Measurements from ENCODE around the gene STIP1.

STIP1 gene

DNA sequence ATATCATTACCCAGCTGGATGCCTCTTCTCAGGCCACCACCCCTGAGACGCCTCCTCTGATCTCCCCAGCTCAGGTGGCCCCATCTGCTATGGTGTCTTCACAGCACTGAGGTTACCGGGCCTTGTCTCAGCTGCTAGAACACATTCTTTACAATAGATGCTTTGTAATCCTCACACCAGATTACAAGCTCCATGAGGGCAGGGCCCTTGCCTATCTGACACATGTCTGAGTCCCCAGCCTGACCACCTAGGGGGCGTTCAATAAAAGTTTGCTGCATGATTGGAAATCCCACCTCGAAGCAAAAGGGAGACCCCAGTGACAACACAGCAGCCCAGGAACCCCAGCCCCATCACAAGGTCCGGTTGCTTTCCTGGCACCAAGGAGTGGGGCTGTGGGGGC is 22.0 kb upstream of the STIP1 start:
- 92% methylated on average over 5 of the region's 5 CpGs for WGBS
- Histone ChIP-seq H3K9me3 (ENCODE audit: insufficient read depth, low read depth, low read length) (no peaks in the 10 kb centered on the region), H3K27ac (ENCODE audit: low read depth, low read length) (no peak overlapping the region), H3K4me3 (ENCODE audit: low read length) (no peak overlapping the region), H3K36me3 (ENCODE audit: insufficient read depth, low read length) (peaks cover 4% of the 10 kb centered on the region; the same call in 1 of the 2 replicates), H3K9ac (ENCODE audit: low read depth, low read length) (no peak overlapping the region), H3K27me3 (ENCODE audit: insufficient read depth, low read length) (no peaks in the 10 kb centered on the region), H3K4me1 (ENCODE audit: insufficient read depth, low read length) (peaks cover 6% of the 10 kb centered on the region; the same call in 1 of the 2 replicates)

DNA sequence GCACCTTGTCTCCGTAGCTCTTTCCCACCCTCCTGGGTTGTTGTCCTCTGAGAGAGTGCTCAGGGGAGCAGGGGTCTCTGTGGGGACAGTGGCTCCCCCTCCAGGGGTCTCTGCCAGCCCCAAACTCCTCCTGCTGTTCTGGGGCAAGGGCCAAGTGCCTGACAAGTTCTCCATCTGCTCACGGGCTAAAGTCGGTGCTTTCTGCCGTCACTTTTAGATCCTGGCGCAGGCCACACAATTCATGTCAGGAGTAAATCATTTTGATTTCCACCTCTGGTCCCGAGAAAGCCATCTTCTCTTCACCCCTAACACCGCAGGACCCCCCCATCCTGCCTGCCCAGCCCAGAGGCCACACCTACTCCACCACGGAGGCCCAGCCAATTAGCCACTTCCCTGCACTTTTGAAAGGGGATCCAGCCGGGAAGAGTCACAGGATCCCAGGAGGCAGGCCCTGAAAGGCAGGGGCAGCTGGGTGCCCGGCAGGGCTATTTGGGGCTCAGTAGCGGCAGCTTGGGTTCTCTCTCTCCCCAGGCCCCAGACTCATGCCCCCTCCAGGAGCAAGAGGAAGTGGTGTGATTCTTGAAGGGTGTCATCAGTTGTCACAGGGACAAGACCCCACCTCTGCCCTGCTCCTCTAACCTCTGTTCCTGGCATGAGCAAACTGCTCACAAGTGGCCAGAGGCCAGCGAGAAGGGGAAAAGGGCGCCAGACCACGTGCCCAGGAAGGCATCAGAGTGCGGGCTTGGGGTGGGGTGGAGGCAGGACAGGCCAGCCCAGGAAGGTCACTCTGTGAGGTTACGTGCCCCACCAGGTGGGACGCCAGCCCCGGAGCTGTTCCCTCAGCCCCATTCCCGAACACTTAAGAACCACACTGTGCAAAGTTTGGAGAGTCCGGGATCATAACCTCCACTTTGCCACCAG is 21.3 kb upstream of the STIP1 start:
- Histone ChIP-seq H3K4me1 (ENCODE audit: insufficient read depth, low read length) (peaks cover 6% of the 10 kb centered on the region; the same call in 1 of the 2 replicates), H3K36me3 (ENCODE audit: insufficient read depth, low read length) (peaks cover 4% of the 10 kb centered on the region; the same call in 1 of the 2 replicates), H3K9me3 (ENCODE audit: insufficient read depth, low read depth, low read length) (no peaks in the 10 kb centered on the region), H3K4me3 (ENCODE audit: low read length) (peak overlapping the region; percentile 20), H3K27ac (ENCODE audit: low read depth, low read length) (no peak overlapping the region), H3K9ac (ENCODE audit: low read depth, low read length) (no peak overlapping the region), H3K27me3 (ENCODE audit: insufficient read depth, low read length) (no peaks in the 10 kb centered on the region)
- 65% methylated on average over 20 of the region's 20 CpGs for WGBS

DNA sequence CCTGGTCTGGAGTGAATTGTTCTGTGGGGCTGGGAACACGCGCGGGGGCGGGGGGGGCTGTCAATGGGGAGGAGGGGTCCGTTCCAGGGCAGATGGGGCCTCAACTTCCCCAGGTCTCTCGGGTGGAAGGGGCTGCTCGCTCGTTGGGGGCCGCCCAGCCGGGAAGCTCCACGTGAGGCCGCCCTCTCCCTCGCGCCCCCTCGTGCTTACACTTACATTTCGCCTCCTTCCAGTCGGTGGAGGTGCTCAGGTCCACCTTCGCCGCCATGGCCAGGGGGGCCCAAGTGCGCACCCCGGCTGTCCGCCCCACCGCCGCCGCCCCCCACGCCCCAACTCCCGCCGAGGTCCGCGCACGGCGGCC is 20.5 kb upstream of the STIP1 start:
- H3K9me3 ChIP-seq (ENCODE audit: insufficient read depth, low read depth, low read length), result no peaks in the 10 kb centered on the region
- no peaks in the 10 kb centered on the region for H3K27me3 ChIP-seq (ENCODE audit: insufficient read depth, low read length)
- peaks cover 4% of the 10 kb centered on the region; the same call in 1 of the 2 replicates for H3K36me3 ChIP-seq (ENCODE audit: insufficient read depth, low read length)
- H3K4me1 ChIP-seq (ENCODE audit: insufficient read depth, low read length), result peaks cover 6% of the 10 kb centered on the region; the same call in 1 of the 2 replicates
- no peak overlapping the region for H3K27ac ChIP-seq (ENCODE audit: low read depth, low read length)
- peak overlapping the region; percentile 73 for H3K4me3 ChIP-seq (ENCODE audit: low read length)
- peak overlapping the region; percentile 79; the same call in 1 of the 2 replicates for H3K9ac ChIP-seq (ENCODE audit: low read depth, low read length)
- 5% methylated on average over 32 of the region's 32 CpGs for WGBS

DNA sequence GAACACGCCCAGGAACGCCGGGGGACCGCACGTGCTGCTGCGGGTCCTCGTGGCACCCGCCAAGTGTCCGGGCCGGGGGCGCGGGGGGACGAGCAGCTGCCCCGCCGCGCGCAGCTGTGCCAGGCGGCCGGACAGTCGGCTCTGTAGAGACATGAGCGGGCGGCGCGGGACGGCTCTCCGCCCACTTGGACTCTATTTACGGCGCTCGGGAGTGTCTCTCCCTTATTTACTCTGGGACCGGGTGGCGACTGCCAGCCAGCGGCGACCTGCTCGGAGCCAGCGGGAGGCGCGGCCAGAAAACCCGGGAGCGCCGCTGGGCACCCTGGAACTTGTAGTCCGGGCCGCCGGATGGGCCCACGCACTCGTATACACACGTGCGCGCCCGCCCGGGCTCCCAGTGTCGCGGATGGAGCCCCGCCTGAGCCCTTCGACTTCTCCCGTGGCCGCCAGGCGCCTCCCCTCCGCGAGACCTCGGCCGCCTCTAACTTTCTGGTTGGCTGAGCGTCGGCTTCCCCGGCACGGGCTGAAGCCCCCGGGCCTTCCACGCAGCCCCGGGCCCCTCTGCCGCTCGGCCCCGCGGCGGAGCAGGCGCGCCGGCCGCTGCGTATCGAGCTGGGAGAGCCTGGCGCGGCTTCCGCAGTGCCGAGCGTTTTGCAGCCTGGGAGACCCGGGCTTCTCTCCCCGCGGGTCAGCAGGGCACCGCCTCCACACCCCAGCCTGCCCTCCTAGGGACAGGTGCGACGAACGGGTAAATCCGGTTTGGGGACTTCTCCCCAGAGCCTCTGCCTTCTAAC is 19.9 kb upstream of the STIP1 start, which contains the start of gene MACROD1:
Gene MACROD1, minus strand, starts transcription at position 272 of the 794 bp plus-strand sequence. Its CDS starts 119 bp downstream, at position 153.
- WGBS, result under 1% methylated on average over 92 of the region's 92 CpGs
- Histone ChIP-seq H3K36me3 (ENCODE audit: insufficient read depth, low read length) (peaks cover 4% of the 10 kb centered on the region; the same call in 1 of the 2 replicates), H3K4me3 (ENCODE audit: low read length) (peak within 1 kb of the TSS; percentile 73), H3K9me3 (ENCODE audit: insufficient read depth, low read depth, low read length) (no peaks in the 10 kb centered on the region), H3K27me3 (ENCODE audit: insufficient read depth, low read length) (no peaks in the 10 kb centered on the region), H3K4me1 (ENCODE audit: insufficient read depth, low read length) (peaks cover 6% of the 10 kb centered on the region; the same call in 1 of the 2 replicates), H3K27ac (ENCODE audit: low read depth, low read length) (peak within 1 kb of the TSS; percentile 16; the same call in 1 of the 2 replicates), H3K9ac (ENCODE audit: low read depth, low read length) (peak within 1 kb of the TSS; percentile 79)

DNA sequence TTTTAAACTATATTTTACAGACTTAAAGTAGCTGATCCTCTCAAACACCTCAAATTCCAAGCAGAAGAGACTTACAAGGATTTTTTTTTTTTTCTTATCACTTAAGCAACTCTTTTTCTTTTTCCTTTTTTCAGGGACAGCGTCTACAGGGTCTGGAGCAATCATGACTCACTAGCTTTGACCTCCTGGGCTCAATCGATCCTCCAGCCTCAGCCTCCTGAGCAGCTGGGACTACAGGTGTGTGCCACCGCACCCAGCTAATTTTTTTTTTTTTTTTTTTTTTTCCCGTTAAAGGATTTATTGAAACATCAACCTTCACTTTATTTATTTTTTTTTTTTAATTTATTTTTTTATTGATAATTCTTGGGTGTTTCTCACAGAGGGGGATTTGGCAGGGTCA is 15.6 kb upstream of the STIP1 start:
- Histone ChIP-seq H3K4me3 (ENCODE audit: low read length) (no peak overlapping the region), H3K9me3 (ENCODE audit: insufficient read depth, low read depth, low read length) (peaks cover 7% of the 10 kb centered on the region; the same call in 1 of the 2 replicates), H3K9ac (ENCODE audit: low read depth, low read length) (no peak overlapping the region), H3K4me1 (ENCODE audit: insufficient read depth, low read length) (no peaks in the 10 kb centered on the region), H3K36me3 (ENCODE audit: insufficient read depth, low read length) (no peaks in the 10 kb centered on the region), H3K27me3 (ENCODE audit: insufficient read depth, low read length) (no peaks in the 10 kb centered on the region), H3K27ac (ENCODE audit: low read depth, low read length) (no peak overlapping the region)
- 94% methylated on average over 3 of the region's 4 CpGs for WGBS

DNA sequence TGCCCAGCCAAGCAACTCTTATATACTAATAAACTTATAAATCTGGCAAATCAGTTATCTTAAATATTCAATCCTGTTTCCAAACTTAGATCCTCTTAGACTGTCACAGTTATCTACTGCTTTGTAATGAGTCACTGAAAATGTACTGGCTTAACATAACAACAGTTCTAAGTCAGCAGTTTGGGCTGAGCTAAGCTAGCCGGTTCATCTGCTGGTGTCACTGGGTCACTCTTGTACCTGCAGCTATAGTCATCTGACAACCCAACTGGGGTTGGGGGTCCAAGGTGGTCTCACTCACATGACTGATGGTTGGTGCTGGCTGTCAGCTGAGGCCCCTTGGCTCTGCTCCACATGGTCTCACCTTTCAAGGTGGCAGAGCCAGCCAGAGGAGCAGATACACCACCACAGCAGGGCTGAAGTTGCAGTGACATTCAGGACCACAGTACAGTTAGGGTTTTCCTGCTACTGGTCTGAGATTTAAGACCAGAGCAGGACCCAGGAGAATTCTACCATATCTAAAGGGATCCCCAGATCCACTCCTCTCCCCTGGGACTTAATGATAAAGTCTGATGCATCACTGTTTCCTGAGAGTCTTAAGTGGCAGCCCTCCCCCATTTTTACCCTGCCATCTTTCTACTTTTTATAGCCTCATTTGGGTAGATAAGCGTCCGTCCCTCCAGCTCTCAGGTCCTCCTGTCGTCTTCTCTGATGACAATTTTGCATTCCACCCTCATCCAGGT is 12.2 kb upstream of the STIP1 start:
- no peaks in the 10 kb centered on the region for H3K27me3 ChIP-seq (ENCODE audit: insufficient read depth, low read length)
- WGBS, result 92% methylated on average over 4 of the region's 4 CpGs
- no peak overlapping the region for H3K27ac ChIP-seq (ENCODE audit: low read depth, low read length)
- peaks cover 7% of the 10 kb centered on the region; the same call in 1 of the 2 replicates for H3K9me3 ChIP-seq (ENCODE audit: insufficient read depth, low read depth, low read length)
- H3K4me1 ChIP-seq (ENCODE audit: insufficient read depth, low read length), result no peaks in the 10 kb centered on the region
- no peak overlapping the region for H3K9ac ChIP-seq (ENCODE audit: low read depth, low read length)
- H3K36me3 ChIP-seq (ENCODE audit: insufficient read depth, low read length), result no peaks in the 10 kb centered on the region
- H3K4me3 ChIP-seq (ENCODE audit: low read length), result no peak overlapping the region

DNA sequence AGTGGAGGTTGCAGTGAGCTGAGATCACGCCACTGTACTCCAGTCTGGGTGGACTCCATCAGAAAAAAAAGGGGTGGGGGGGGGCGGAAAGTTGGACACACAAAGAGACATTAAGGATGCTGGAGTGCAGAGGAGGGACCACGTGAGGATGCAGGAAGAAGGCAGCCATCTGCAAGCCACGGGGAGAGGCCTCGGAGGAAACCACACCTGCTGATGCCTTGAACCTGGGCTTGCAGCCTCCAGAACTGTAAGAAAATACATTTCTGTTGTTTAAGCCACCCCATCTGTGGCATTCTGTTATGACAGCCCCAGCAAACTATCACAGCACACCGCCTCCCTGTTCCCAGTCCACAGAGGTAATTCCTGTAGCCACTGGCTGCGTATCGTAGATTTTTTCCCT is 9.2 kb upstream of the STIP1 start:
- Histone ChIP-seq H3K27me3 (ENCODE audit: insufficient read depth, low read length) (no peaks in the 10 kb centered on the region), H3K4me1 (ENCODE audit: insufficient read depth, low read length) (peaks cover 6% of the 10 kb centered on the region), H3K36me3 (ENCODE audit: insufficient read depth, low read length) (peaks cover 9% of the 10 kb centered on the region; the same call in 1 of the 2 replicates), H3K27ac (ENCODE audit: low read depth, low read length) (no peak overlapping the region), H3K9me3 (ENCODE audit: insufficient read depth, low read depth, low read length) (peaks cover 7% of the 10 kb centered on the region; the same call in 1 of the 2 replicates), H3K9ac (ENCODE audit: low read depth, low read length) (no peak overlapping the region), H3K4me3 (ENCODE audit: low read length) (no peak overlapping the region)
- 88% methylated on average over 6 of the region's 8 CpGs for WGBS

DNA sequence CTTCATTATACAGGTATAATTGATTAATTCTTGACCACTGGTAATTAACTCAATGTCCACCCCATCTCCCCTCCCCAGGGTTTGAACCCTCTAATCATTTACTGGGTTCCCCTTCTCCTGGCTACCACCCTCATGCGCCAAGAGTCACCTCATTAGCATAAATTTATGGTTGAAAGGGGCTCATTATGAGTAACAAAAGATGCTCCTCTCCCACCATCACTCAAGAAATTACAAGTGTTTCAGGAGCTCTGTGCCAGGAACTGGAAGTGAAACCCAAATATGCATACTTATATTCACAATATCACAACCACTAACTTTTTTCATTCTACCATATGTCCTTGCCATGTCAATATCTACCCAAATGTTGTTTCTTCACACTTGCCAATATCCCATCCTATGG is 7.8 kb upstream of the STIP1 start:
- WGBS, result 80% methylated on average over 1 of the region's 1 CpG
- H3K4me3 ChIP-seq (ENCODE audit: low read length), result no peak overlapping the region

DNA sequence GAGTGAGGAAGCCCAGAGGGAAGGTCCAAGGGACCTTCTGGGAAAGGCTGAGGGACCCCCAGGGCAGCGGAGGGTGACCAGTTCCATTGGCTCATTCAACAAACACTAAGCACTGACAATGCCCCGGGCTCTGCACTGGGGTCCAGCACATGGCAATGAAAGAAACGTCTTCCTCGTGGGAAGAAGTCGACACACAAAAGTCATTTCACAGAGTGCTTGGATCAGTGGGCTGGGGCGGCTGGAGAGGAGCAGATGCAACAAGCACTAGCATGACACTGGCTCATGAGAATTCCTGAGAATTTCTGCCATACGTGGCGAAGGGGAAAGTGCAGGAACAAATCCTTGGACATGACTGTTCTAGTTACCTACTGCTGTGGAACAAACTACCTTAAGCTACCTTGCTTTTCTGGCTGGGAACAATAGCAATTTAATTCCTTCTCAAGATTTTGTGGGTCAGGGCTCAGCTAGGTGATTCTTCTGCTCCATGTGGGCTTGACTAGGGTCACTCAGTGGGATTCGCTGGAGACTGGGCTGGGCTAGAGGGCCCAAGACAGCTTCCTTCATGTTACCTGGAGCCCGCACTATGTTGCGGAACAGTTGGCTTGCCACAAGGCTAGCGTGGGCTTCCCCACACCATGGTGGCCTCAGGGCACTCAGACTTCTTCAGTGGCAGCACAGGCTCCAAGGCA is 6.9 kb upstream of the STIP1 start:
- no peak overlapping the region for H3K4me3 ChIP-seq (ENCODE audit: low read length)
- H3K4me1 ChIP-seq (ENCODE audit: insufficient read depth, low read length), result peaks cover 10% of the 10 kb centered on the region
- 0 out of 2 replicates have a peak, but pooled peaks cover 2% of the 10 kb centered on the region for H3K9me3 ChIP-seq (ENCODE audit: insufficient read depth, low read depth, low read length)
- H3K27ac ChIP-seq (ENCODE audit: low read depth, low read length), result no peak overlapping the region
- peaks cover 9% of the 10 kb centered on the region; the same call in 1 of the 2 replicates for H3K36me3 ChIP-seq (ENCODE audit: insufficient read depth, low read length)
- 92% methylated on average over 12 of the region's 12 CpGs for WGBS
- H3K27me3 ChIP-seq (ENCODE audit: insufficient read depth, low read length), result no peaks in the 10 kb centered on the region
- no peak overlapping the region for H3K9ac ChIP-seq (ENCODE audit: low read depth, low read length)

More for the DNA sequence above, 7.8 kb upstream of the STIP1 start:
- Histone ChIP-seq H3K9ac (ENCODE audit: low read depth, low read length) (no peak overlapping the region), H3K27ac (ENCODE audit: low read depth, low read length) (no peak overlapping the region), H3K4me1 (ENCODE audit: insufficient read depth, low read length) (peaks cover 10% of the 10 kb centered on the region), H3K36me3 (ENCODE audit: insufficient read depth, low read length) (peaks cover 9% of the 10 kb centered on the region; the same call in 1 of the 2 replicates), H3K27me3 (ENCODE audit: insufficient read depth, low read length) (no peaks in the 10 kb centered on the region), H3K9me3 (ENCODE audit: insufficient read depth, low read depth, low read length) (peaks cover 7% of the 10 kb centered on the region; the same call in 1 of the 2 replicates)

DNA sequence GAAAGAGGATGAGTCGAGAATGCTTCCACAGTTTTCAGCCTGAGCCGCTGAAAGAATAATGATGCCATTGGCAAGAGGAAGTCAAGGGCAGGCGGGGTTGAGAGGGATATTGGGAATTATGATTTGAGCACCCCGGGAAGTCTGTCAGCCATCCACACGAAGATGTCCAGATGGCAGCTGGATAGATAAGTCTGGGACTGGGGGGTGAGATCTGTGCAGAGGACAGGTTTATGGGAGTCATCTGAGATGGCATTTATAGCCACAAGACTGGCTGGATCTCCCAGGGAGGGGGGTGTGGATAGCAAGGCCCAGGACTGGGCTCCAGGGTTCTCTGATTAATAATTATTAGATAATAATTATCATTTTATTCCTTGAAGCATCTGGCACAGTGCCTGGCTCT is 5.1 kb upstream of the STIP1 start:
- no peak overlapping the region for H3K27ac ChIP-seq (ENCODE audit: low read depth, low read length)
- H3K4me3 ChIP-seq (ENCODE audit: low read length), result no peak overlapping the region
- no peak overlapping the region for H3K9ac ChIP-seq (ENCODE audit: low read depth, low read length)

More for the DNA sequence above, 5.1 kb upstream of the STIP1 start:
- 94% methylated on average over 5 of the region's 5 CpGs for WGBS
- no peaks in the 10 kb centered on the region for H3K27me3 ChIP-seq (ENCODE audit: insufficient read depth, low read length)
- peaks cover 9% of the 10 kb centered on the region; the same call in 1 of the 2 replicates for H3K36me3 ChIP-seq (ENCODE audit: insufficient read depth, low read length)
- no peaks in the 10 kb centered on the region for H3K9me3 ChIP-seq (ENCODE audit: insufficient read depth, low read depth, low read length)
- peaks cover 10% of the 10 kb centered on the region for H3K4me1 ChIP-seq (ENCODE audit: insufficient read depth, low read length)

All from HUES64 (cell line).